ENCODE measurements around the gene ITPR1.

ITPR1 gene

GRCh38 chr3:4508048-4508981 is 15.2 kb downstream of the ITPR1 start:
- DNase-seq (ENCODE audit: extremely low read depth in 1 of 2, low read depth in 1 of 2) = no peak

- no peak for DNase-seq (ENCODE audit: extremely low read depth in 1 of 2, low read depth in 1 of 2)
Observed at GRCh38 chr3:4509043-4509442, 15.9 kb downstream of the ITPR1 start.

GRCh38 chr3:4509983-4510755 is 17.0 kb downstream of the ITPR1 start:
- no peak for DNase-seq (ENCODE audit: extremely low read depth in 1 of 2, low read depth in 1 of 2)

DNA sequence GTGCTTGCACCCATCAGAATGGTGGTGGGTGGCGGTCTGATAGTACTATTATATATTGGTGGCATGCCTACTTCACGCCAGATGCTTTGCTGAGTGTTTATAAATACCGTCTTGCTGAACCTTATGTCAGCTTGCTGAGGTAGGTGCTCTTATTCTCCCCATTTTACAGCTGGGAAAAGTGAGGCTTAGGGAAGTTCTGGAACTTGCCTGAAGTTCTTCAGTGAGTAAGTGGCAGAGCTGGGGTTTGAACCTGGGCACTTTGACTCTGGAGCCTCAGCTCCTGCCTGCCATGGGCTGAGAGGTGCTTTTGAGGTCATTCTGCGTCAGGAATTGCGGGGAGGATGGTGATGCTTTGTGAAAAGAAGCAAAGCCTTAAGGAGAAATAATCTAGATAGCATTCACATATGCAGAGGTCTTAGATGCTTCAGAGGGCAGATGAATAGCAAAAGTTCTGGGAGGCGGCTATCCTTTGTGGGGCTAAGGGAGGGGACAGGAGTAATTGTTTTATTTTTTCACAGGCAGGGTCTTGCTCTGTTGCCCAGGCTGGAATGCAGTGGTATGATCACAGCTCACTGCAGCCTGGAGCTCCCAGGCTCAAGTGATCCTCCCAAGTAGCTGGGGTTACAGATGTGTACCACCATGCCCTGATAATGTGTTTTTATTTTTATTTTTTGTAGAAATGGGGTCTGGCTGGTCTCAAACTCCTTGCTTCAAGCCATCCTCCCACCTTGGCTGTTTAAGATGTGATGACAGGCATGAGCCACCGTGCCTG is 18.5 kb downstream of the ITPR1 start:
- DNase-seq (ENCODE audit: extremely low read depth in 1 of 2, low read depth in 1 of 2) = no peak

GRCh38 chr3:4512895-4513616 is 19.9 kb downstream of the ITPR1 start:
- no peak for DNase-seq (ENCODE audit: extremely low read depth in 1 of 2, low read depth in 1 of 2)

DNA sequence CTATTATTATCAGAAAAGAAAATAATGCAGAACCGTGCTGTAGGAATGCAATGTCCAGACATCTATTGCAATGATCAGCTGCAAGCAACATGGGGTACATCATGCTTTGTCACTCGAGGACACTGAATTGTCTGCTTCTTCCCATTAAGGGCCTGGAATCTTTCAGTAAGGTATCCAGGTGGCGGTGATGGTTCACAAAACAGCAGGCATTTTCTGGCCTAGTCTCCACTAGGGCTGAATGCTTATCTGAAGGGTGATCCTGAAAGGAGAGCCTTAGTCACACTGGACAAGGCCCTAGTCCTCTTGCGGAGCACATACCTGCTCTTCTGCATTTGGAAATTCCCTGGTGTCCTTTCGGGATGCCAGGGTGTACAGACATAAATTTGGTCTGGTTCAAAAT is 21.2 kb downstream of the ITPR1 start:
- DNase-seq (ENCODE audit: extremely low read depth in 1 of 2, low read depth in 1 of 2) = no peak

DNA sequence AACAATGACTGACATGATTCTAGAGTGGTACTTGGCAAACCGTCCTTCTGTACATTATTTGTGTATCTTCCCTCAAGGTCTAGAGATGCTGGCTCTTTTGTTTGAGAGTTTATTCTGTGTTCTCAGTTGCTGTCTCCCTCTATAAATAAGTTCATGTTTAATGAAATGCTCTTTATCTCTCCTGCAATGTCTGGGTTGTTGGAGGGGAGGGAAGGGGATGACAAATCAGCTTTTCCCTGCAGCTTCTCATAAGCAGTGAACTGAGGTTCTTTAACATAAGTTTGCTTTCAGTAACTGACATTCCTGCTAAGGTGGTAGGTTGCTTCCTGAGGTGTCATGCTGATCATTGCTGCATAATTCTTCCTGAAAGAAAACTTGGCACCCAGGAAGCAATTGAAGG is 21.8 kb downstream of the ITPR1 start:
- no peak for DNase-seq (ENCODE audit: extremely low read depth in 1 of 2, low read depth in 1 of 2)

- no peak for DNase-seq (ENCODE audit: extremely low read depth in 1 of 2, low read depth in 1 of 2)
Observed at GRCh38 chr3:4515916-4516579, 22.9 kb downstream of the ITPR1 start.

- no peak for DNase-seq (ENCODE audit: extremely low read depth in 1 of 2, low read depth in 1 of 2)
Observed at GRCh38 chr3:4517093-4517492, 23.9 kb downstream of the ITPR1 start.

DNA sequence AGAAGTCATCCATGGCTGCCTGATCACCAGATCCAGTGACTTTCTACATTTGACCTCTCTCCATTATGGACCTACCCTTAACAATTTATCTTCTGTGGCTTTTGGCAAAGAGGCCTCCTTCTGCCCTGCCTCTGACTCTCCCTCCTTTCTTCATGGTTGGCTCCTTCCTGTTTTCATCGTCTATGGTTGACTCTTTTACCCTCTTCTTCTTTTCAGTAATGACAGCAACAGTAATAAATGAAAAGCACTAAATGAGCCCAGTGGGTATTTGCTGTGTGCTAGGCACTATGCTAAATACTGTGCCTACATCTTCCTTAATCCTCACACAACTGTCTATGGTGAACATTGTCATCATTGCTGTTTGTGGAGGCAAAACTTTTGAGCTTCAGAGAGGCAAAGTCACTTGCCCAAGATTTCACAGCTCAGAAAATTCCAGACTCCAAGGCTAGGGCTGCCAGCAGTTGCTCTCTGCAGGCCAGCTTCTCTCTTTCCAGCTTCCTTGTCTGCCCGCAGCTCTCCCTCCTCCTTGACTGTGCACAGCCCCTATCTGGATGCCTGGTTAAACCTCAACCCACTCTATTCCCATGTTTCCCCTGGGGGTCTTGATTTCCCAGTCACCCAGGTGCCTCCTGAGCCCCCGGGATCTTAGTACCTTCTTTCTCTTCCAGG is 24.6 kb downstream of the ITPR1 start:
- DNase-seq (ENCODE audit: extremely low read depth in 1 of 2, low read depth in 1 of 2) = no peak

GRCh38 chr3:4520033-4520816 is 27.1 kb downstream of the ITPR1 start:
- no peak for DNase-seq (ENCODE audit: extremely low read depth in 1 of 2, low read depth in 1 of 2)

- no peak for DNase-seq (ENCODE audit: extremely low read depth in 1 of 2, low read depth in 1 of 2)
Observed at GRCh38 chr3:4522947-4523346, 29.8 kb downstream of the ITPR1 start.

DNA sequence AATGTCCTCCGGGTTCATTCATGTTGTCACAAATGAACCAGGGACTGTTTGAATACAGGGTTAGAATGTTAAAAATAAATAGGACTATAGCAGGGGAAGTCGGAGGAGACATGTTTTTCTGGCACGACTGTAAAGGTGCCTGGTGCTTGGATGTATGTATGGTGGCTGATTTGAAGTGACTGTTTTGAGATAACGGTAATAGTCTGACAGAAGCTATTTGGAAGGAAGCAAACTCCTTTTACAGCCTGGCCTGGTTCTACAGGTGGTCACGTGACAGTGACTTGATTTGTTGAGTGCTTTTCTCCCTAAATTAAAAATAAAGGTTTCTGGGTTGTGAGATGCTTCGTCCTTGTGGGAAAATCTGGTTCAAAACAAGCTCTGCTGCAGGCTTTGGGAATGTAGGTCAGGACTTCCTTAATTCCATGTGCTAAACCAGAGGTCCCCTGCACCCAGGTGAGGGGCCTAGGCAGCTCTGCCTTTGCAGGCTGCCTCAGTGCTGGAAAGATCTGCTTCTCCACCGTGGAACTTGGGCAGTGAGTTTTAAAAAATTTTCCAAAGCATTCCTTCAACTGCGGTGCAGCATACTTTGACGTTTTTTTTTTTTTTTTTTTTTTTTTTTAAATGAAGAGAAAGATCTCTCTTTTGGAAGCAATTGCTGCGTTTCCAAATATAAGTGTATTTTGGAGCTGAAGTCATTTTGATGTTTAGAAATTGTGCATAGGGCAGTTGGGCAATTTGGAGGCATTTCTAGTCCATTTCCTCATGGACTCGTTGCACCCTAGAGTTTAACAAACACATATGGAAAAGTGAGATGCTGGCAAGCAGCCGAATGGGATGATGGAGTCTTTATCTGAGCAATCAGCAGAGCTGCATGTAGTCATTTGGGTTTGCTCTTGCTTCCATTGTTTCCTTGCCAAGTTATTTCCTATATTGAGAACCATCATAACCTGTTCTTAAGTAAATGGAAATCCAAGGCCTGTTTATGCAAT is 30.9 kb downstream of the ITPR1 start:
- no peak for DNase-seq (ENCODE audit: extremely low read depth in 1 of 2, low read depth in 1 of 2)

GRCh38 chr3:4525560-4526223 is 32.5 kb downstream of the ITPR1 start:
- no peak for DNase-seq (ENCODE audit: extremely low read depth in 1 of 2, low read depth in 1 of 2)

GRCh38 chr3:4528320-4528719 is 35.2 kb downstream of the ITPR1 start:
- DNase-seq (ENCODE audit: extremely low read depth in 1 of 2, low read depth in 1 of 2) = no peak

GRCh38 chr3:4528819-4529600 is 35.9 kb downstream of the ITPR1 start:
- DNase-seq (ENCODE audit: extremely low read depth in 1 of 2, low read depth in 1 of 2) = no peak
